ENCODE results near the gene FNDC8. TPM values are rescaled to one million over a fixed set of nuclear protein-coding genes. Genes with fewer than 3 reads are reported as not detected.

Gene FNDC8
- total and polyA plus RNA-seq, 2 of the 8 experiments (the other 6 are each of a cell fraction or from before 2014, with no cell fraction given) = not detected

DNA sequence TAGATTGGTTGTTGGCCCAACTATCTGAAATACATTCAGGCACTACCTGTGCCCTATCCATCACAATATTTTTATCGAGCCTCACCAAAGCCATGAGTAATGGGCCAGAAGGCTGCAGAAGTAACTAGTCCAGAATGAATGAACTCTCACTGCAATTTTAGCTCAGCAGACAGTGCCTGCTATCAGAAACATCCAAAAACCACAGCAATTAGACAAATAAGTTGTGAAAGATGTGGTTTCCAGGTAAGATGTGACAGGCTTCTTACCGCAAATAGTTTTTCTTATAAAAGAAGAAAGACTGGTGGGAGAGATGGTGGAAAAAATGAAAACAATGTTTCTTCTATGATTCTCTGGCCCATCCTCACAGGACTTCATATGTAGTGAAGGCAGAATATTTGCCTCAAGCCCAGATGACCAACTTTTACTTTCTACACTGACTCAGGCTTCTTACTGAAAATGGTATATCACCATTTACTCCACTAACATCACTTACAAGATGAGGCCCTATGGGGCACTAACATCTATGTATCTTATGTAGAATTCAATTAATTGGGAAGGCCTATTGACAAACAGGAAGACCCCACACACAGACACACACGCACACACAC, 48.1 kb upstream of the FNDC8 start:
- no peak overlapping the region for H3K4me3 ChIP-seq (ENCODE audit: extremely low read depth in 1 of 4, insufficient read depth in 2 of 4, low read depth in 3 of 4, low read length in 4 of 4)
- H2BK15ac ChIP-seq (ENCODE audit: low read length) = no peak overlapping the region
- H3K27ac ChIP-seq (ENCODE audit: low read depth, low read length) = no peak overlapping the region
- no peaks in the 10 kb centered on the region for H4K20me1 ChIP-seq (replicated peaks in 1 of 2; ENCODE audit: control insufficient read depth in 1 of 2, insufficient read depth in 2 of 2, low read length in 2 of 2)
- H3K36me3 ChIP-seq (ENCODE audit: control insufficient read depth in 2 of 4, insufficient read depth in 4 of 4, low read length in 3 of 4) = no peaks in the 10 kb centered on the region
- no peaks in the 10 kb centered on the region for H3K23me2 ChIP-seq (ENCODE audit: low read depth, low read length)
- DNase-seq (ENCODE audit: low read depth in 1 of 2, low spot score in 2 of 2) (no peak), FAIRE-seq (no peak)
- H4K8ac ChIP-seq (ENCODE audit: extremely low read depth, insufficient read depth, low read length) = no peak overlapping the region
- H2BK20ac ChIP-seq (ENCODE audit: low read length) = no peak overlapping the region
- no peak overlapping the region for H2BK120ac ChIP-seq (replicated peaks; ENCODE audit: low read depth, low read length)
- H2AK5ac ChIP-seq (ENCODE audit: low read depth, low read length) = no peak overlapping the region
- no peak overlapping the region for H3K56ac ChIP-seq (replicated peaks; ENCODE audit: insufficient read length, low read depth, low read length)
- H3K14ac ChIP-seq (ENCODE audit: insufficient read length) = no peak overlapping the region
- no peak overlapping the region for H4K91ac ChIP-seq (replicated peaks; ENCODE audit: insufficient read length, low read length)
- no peak overlapping the region for H2BK5ac ChIP-seq (ENCODE audit: low read depth, low read length)
- CTCF ChIA-PET (ENCODE audit: partially characterized antibody) = interaction anchor here (1.0 to 1.2 kb wide), 2 partner anchors 9 to 14 kb away, joined by 3 read pairs; no protein-coding TSS in a partner anchor
- no peak overlapping the region for H4K5ac ChIP-seq (ENCODE audit: insufficient read length, low read depth, low read length)
- no peak overlapping the region for H3K4me2 ChIP-seq (ENCODE audit: insufficient read depth in 1 of 2, low read depth in 2 of 2, low read length in 2 of 2)
- WGBS, 2 experiments (ENCODE audit: extremely low coverage in 1 of 2, insufficient coverage in 1 of 2, insufficient read length in 1 of 2, insufficient replicate concordance in 2 of 2, low coverage in 1 of 2, low lambda C conversion rate in 2 of 2, missing lambda C conversion rate in 1 of 2) = 86% methylated on average over 3 of the region's 3 CpGs; no CpG with 5 or more reads in 1 of the 2 experiments
- H3K79me2 ChIP-seq (ENCODE audit: control insufficient read depth in 1 of 2, insufficient read depth in 2 of 2, low read length in 2 of 2) = peaks cover 0 to 2% of the 10 kb centered on the region in 2 experiments; a peak in 2 of 4 replicates
- no peak overlapping the region for H3K4ac ChIP-seq (replicated peaks; ENCODE audit: insufficient read length, low read depth, low read length)
- no peak overlapping the region for H3K23ac ChIP-seq (ENCODE audit: insufficient read length)
- H3K79me1 ChIP-seq (ENCODE audit: low read depth, low read length) = no peaks in the 10 kb centered on the region
- no peak overlapping the region for H3K9ac ChIP-seq (replicated peaks in 1 of 4; ENCODE audit: extremely low read depth in 1 of 4, low read depth in 3 of 4, low read length in 3 of 4)
- H3K9me3 ChIP-seq (ENCODE audit: insufficient read depth in 2 of 2, low read depth in 1 of 2, low read length in 1 of 2) = no peaks in the 10 kb centered on the region
- H3K4me1 ChIP-seq (replicated peaks in 1 of 4; ENCODE audit: control insufficient read depth in 3 of 4, insufficient read depth in 4 of 4, low read length in 3 of 4) = 0 out of 7 replicates have a peak, but pooled peaks cover 0 to 2% (median 0%) of the 10 kb centered on the region in 4 experiments
- H2BK12ac ChIP-seq (ENCODE audit: low read depth, low read length) = no peak overlapping the region
- no peak overlapping the region for H2AFZ ChIP-seq (ENCODE audit: low read length)
- POLR2A ChIA-PET (ENCODE audit: partially characterized antibody) = interaction anchor here (0.9 to 1.4 kb wide), 2 partner anchors 15 to 60 kb away, joined by 3 read pairs; no protein-coding TSS in a partner anchor
- H3K27me3 ChIP-seq (replicated peaks in 1 of 4; ENCODE audit: control insufficient read depth in 3 of 4, extremely low read depth in 1 of 4, insufficient read depth in 3 of 4, low read length in 3 of 4) = no peaks in the 10 kb centered on the region
- no peak overlapping the region for H3K18ac ChIP-seq (ENCODE audit: extremely low read depth, low read length)
- no peak for TF ChIP-seq ZNF274 (IDR thresholded peaks at IDR 0.05; ENCODE audit: borderline replicate concordance, extremely low read depth, low read length)
- TF ChIP-seq CREB1 (IDR thresholded peaks at IDR 0.05) = no peak
- TF ChIP-seq KDM5A (IDR thresholded peaks at IDR 0.05; ENCODE audit: low read length) = no peak
- TF ChIP-seq SRF (IDR thresholded peaks at IDR 0.05; ENCODE audit: low read depth, low read length) = no peak
- no peak for TF ChIP-seq EP300 (IDR thresholded peaks at IDR 0.05; ENCODE audit: borderline replicate concordance in 1 of 2, low read depth in 2 of 2, low read length in 2 of 2)
- TF ChIP-seq SUZ12 (IDR thresholded peaks at IDR 0.05; ENCODE audit: low read length) = no peak
- no peak for TF ChIP-seq RNF2 (IDR thresholded peaks at IDR 0.05; ENCODE audit: borderline replicate concordance, low read depth, low read length, missing control alignments, poor library complexity, severe bottlenecking)
- TF ChIP-seq KDM4A (IDR thresholded peaks at IDR 0.05; ENCODE audit: low read depth, low read length, severe bottlenecking) = no peak
- TF ChIP-seq, protein P1, sequence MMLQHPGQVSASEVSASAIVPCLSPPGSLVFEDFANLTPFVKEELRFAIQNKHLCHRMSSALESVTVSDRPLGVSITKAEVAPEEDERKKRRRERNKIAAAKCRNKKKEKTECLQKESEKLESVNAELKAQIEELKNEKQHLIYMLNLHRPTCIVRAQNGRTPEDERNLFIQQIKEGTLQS (IDR thresholded peaks at IDR 0.05; ENCODE audit: insufficient read depth, low read depth, low read length) = no peak
- no peak for TF ChIP-seq TEAD4 (IDR thresholded peaks at IDR 0.05; ENCODE audit: low read depth, low read length)
- TF ChIP-seq, protein P2, sequence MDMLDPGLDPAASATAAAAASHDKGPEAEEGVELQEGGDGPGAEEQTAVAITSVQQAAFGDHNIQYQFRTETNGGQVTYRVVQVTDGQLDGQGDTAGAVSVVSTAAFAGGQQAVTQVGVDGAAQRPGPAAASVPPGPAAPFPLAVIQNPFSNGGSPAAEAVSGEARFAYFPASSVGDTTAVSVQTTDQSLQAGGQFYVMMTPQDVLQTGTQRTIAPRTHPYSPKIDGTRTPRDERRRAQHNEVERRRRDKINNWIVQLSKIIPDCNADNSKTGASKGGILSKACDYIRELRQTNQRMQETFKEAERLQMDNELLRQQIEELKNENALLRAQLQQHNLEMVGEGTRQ (IDR thresholded peaks at IDR 0.05; ENCODE audit: low read length) = no peak
